ENCODE data around the gene GABRG3. TPM values are rescaled to one million over a fixed set of nuclear protein-coding genes. Genes with fewer than 3 reads are reported as not detected.

The GABRG3 gene
- total RNA-seq, 1 donor from 2014 or later, result 2.6 TPM

- Mint-ChIP-seq H3K9me3 (peaks cover 5% of the 10 kb centered on the region), H3K27ac (no peak overlapping the region), H3K27me3 (peaks cover 6% of the 10 kb centered on the region), H3K4me3 (no peak overlapping the region), H3K4me1 (ENCODE audit: unreplicated experiment) (no peaks in the 10 kb centered on the region), H3K36me3 (no peaks in the 10 kb centered on the region)
- no peak for DNase-seq (ENCODE audit: extremely low spot score, unreplicated experiment)
- no peak for TF ChIP-seq CTCF (conservative IDR thresholded peaks at IDR 0.05)
Observed at GRCh38 chr15:26934848-26935247, 36.1 kb upstream of the GABRG3 start.

DNA sequence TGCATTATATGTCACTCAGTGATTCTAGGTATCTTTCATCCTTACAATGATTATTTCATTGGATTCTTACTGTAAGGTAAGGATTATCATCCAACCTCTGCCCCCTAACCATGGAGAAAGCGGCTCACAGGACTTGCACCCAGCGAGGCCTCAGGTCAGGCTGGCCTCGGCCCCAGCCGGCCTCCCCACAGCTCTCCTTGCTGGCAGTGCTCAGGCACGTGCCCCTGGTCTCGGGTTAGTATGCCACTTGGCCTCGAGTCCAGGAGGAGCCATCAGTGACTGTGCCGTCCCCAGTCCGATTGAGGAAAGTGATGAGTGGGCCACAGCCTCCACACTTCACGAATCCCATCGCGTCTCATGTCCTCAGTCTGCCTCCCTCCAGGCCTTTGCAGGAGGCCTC, 35.7 kb upstream of the GABRG3 start:
- TF ChIP-seq CTCF (conservative IDR thresholded peaks at IDR 0.05), result no peak

DNA sequence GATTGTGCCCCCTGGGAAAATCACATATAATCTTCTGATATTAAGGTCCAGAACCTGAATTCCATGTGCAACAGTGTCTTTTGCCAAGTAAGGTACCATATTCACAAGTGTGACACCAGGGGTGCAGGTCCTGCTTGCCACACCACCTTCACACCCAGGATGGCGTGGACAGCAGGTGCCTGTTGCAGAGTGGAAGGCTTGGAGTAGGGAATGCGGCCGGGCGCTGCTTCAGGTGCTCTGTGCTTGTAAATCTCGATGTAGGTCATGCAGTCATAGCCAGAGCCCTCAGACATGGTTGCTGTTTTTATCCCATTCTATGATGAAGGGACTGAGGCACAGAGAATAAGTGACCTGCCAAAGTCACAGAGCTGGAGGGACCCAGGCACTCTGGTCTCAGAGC, 34.5 kb upstream of the GABRG3 start:
- Mint-ChIP-seq H3K36me3 (no peaks in the 10 kb centered on the region), H3K4me3 (no peak overlapping the region), H3K27me3 (peaks cover 6% of the 10 kb centered on the region), H3K9me3 (peaks cover 5% of the 10 kb centered on the region), H3K4me1 (ENCODE audit: unreplicated experiment) (no peaks in the 10 kb centered on the region), H3K27ac (no peak overlapping the region)
- no peak for DNase-seq (ENCODE audit: extremely low spot score, unreplicated experiment)
- no peak for TF ChIP-seq CTCF (conservative IDR thresholded peaks at IDR 0.05)

More for the DNA sequence above, 35.7 kb upstream of the GABRG3 start:
- DNase-seq (ENCODE audit: extremely low spot score, unreplicated experiment), result no peak
- no peaks in the 10 kb centered on the region for H3K4me1 Mint-ChIP-seq (ENCODE audit: unreplicated experiment)
- peaks cover 6% of the 10 kb centered on the region for H3K27me3 Mint-ChIP-seq
- peaks cover 5% of the 10 kb centered on the region for H3K9me3 Mint-ChIP-seq
- H3K36me3 Mint-ChIP-seq, result no peaks in the 10 kb centered on the region
- no peak overlapping the region for H3K4me3 Mint-ChIP-seq
- H3K27ac Mint-ChIP-seq, result peak overlapping the region; percentile 15

- Mint-ChIP-seq H3K36me3 (no peaks in the 10 kb centered on the region), H3K4me1 (ENCODE audit: unreplicated experiment) (no peaks in the 10 kb centered on the region), H3K9me3 (peaks cover 5% of the 10 kb centered on the region), H3K27ac (no peak overlapping the region), H3K27me3 (peaks cover 6% of the 10 kb centered on the region), H3K4me3 (no peak overlapping the region)
- no peak for TF ChIP-seq CTCF (conservative IDR thresholded peaks at IDR 0.05)
- no peak for DNase-seq (ENCODE audit: extremely low spot score, unreplicated experiment)
Observed at GRCh38 chr15:26937134-26937533, 33.8 kb upstream of the GABRG3 start.

DNA sequence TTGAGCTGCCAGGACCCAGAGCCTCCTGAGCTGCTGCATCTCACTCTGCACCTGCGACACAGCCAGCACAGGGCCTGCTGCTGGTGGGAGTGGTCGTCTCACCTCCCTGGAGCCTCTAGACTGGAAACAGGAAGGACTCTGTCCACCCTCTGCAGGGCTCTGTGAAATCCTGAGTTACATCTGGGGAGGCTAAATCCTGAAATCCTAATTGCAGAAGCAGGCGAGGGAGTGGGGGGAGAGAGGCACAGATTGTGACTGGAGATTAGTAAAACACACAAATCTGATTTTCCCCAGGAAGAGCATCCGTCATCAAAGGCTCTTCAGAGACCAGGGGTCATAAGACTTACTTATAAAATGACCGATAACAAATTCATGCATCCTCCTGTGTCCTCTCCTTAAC, 31.6 kb upstream of the GABRG3 start:
- Mint-ChIP-seq H3K9me3 (peaks cover 5% of the 10 kb centered on the region), H3K27ac (no peak overlapping the region), H3K4me3 (no peak overlapping the region), H3K27me3 (peaks cover 3% of the 10 kb centered on the region), H3K4me1 (ENCODE audit: unreplicated experiment) (peaks cover 11% of the 10 kb centered on the region), H3K36me3 (no peaks in the 10 kb centered on the region)
- no peak for TF ChIP-seq CTCF (conservative IDR thresholded peaks at IDR 0.05)
- DNase-seq (ENCODE audit: extremely low spot score, unreplicated experiment), result no peak

GRCh38 chr15:26941489-26941888, 29.5 kb upstream of the GABRG3 start:
- no peaks in the 10 kb centered on the region for H3K9me3 Mint-ChIP-seq
- no peak overlapping the region for H3K4me3 Mint-ChIP-seq
- no peak for DNase-seq (ENCODE audit: extremely low spot score, unreplicated experiment)
- TF ChIP-seq CTCF (conservative IDR thresholded peaks at IDR 0.05), result no peak
- no peak overlapping the region for H3K27ac Mint-ChIP-seq
- peaks cover 4% of the 10 kb centered on the region for H3K27me3 Mint-ChIP-seq
- H3K4me1 Mint-ChIP-seq (ENCODE audit: unreplicated experiment), result peaks cover 16% of the 10 kb centered on the region
- H3K36me3 Mint-ChIP-seq, result no peaks in the 10 kb centered on the region

All from type B pancreatic cell (in vitro differentiated cells).